K562 (cell line): ENCODE measurements around the gene CLEC2B. TPM values are rescaled to one million over a fixed set of nuclear protein-coding genes. Genes with fewer than 3 reads are reported as not detected.

Experiments
- ATAC-seq: fragments of 200-7000 bp; cut with Tn5 transposase; 3 replicates; pipeline ENCODE4 v1.9.1; 2020; ENCODE audit warnings: moderate library complexity
- BruUV-seq: library from RNA; stranded (reverse); fragments of 400-500 nt; replicated peaks from 2 replicates; lab custom pipeline; 2021; lab: Mats Ljungman, UMichigan
- CTCF ChIA-PET: fragments of 300-600 bp; formaldehyde crosslinking; extraction: SDS; loops from one replicate; lab custom pipeline; 2021; ENCODE audit warnings: low intra/inter-chr PET ratio; lab: Yijun Ruan, JAX
- POLR2A ChIA-PET: fragments of 300-600, 350-650 bp; sonication (Branson Sonifier 250); formaldehyde crosslinking; extraction: SDS; loops from one replicate; lab custom pipeline; 2021; ENCODE audit warnings: antibody characterized with exemption, inconsistent platforms; lab: Yijun Ruan, JAX
- DNase-seq, 4 experiments: peaks; one replicate each; pipeline versions ENCODE4 v3.0.0 to v3.0.0-alpha.2; 2011 to 2018; ENCODE audit warnings: low spot score in 3 of 4, mixed read lengths in 3 of 4; ENCODE audit errors: extremely low read depth in 1 of 4
- FAIRE-seq: peaks from 2 replicates; lab custom pipeline; 2011; peaks lifted over from hg19 to GRCh38; lab: Jason Lieb, UNC
- H2AFZ ChIP-seq: 2 replicates; pipeline ENCODE4 v1.6.0; 2011; ENCODE audit warnings: low read depth, low read length, control low read depth, inconsistent platforms
- H3K27ac ChIP-seq: fragments of 200-600 bp; 3 replicates; pipeline ENCODE4 v1.8.0; 2011; ENCODE audit warnings: low read depth, mild to moderate bottlenecking, control low read depth, inconsistent platforms, low read length, moderate library complexity, mixed read lengths; ENCODE audit errors: extremely low read depth
- H3K27me3 ChIP-seq, 2 experiments: fragments of 300-600 bp in 1 of 2; 2 replicates in 1 of 2; 3 replicates in 1 of 2; pipeline versions ENCODE4 v1.6.0 to v1.8.0; 2011; ENCODE audit warnings: inconsistent platforms in 2 of 2, low read length in 2 of 2, mild to moderate bottlenecking in 1 of 2, mixed read lengths in 1 of 2, moderate library complexity in 1 of 2; ENCODE audit not compliant: control insufficient read depth in 2 of 2, insufficient read depth in 2 of 2
- H3K36me3 ChIP-seq: fragments of 300-600 bp; 3 replicates; pipeline ENCODE4 v1.8.0; 2011; ENCODE audit warnings: mild to moderate bottlenecking, low read length, inconsistent platforms; ENCODE audit not compliant: control insufficient read depth, insufficient read depth
- H3K4me1 ChIP-seq, 2 experiments: fragments of 200-600 bp in 1 of 2; replicated peaks in 1 of 2; 2 replicates in 1 of 2; 3 replicates in 1 of 2; pipeline versions ENCODE4 v1.5.1 to v1.8.0; 2011; ENCODE audit warnings: inconsistent platforms in 2 of 2, low read length in 2 of 2, mild to moderate bottlenecking in 1 of 2, mixed read lengths in 1 of 2, moderate library complexity in 1 of 2; ENCODE audit not compliant: control insufficient read depth in 2 of 2, insufficient read depth in 2 of 2
- H3K4me2 ChIP-seq: 2 replicates; pipeline ENCODE4 v1.6.1; 2011; ENCODE audit warnings: low read length, control low read depth, inconsistent platforms, mixed read lengths; ENCODE audit not compliant: insufficient read depth
- H3K4me3 ChIP-seq: fragments of 200-600 bp; sonication (generic), shearing (Covaris generic); 2 replicates; pipeline ENCODE4 v1.5.1; 2016; ENCODE audit warnings: control low read depth, inconsistent platforms
- H3K79me2 ChIP-seq: fragments of 200-600 bp; 3 replicates; pipeline ENCODE4 v1.8.0; 2011; ENCODE audit warnings: low read length, inconsistent platforms; ENCODE audit not compliant: control insufficient read depth, insufficient read depth
- H3K9ac ChIP-seq, 2 experiments: 2 replicates each; pipeline versions ENCODE4 v1.6.0 to v1.6.1; 2011; ENCODE audit warnings: low read depth in 2 of 2, low read length in 2 of 2, control low read depth in 1 of 2, inconsistent platforms in 1 of 2, mild to moderate bottlenecking in 1 of 2, mixed read lengths in 1 of 2; ENCODE audit not compliant: insufficient read depth in 1 of 2
- H3K9me1 ChIP-seq: one replicate; pipeline ENCODE4 v1.6.0; 2011; ENCODE audit warnings: inconsistent platforms, mild to moderate bottlenecking, low read length, moderate library complexity; ENCODE audit not compliant: control insufficient read depth, insufficient read depth
- H3K9me3 ChIP-seq: replicated peaks from 2 replicates; pipeline ENCODE4 v1.5.1; 2011; ENCODE audit warnings: low read depth, low read length, inconsistent platforms; ENCODE audit not compliant: control insufficient read depth, insufficient read depth
- H4K20me1 ChIP-seq: replicated peaks from 2 replicates; pipeline ENCODE4 v1.6.1; 2011; ENCODE audit warnings: low read length, inconsistent platforms, mixed read lengths; ENCODE audit not compliant: control insufficient read depth, insufficient read depth
- ARHGAP35 ChIP-seq: fragments of 450-650 bp; IDR thresholded peaks from 2 replicates; pipeline ENCODE4 v1.6.1; 2018; ENCODE audit not compliant: partially characterized antibody
- GABPA ChIP-seq: fragments of 200-800 bp; sonication (Bioruptor generic); conservative IDR thresholded peaks from 2 replicates; pipeline ENCODE4 v1.6.1; 2016; ENCODE audit warnings: low read depth, missing genetic modification characterization, missing compliant biosample characterization
- HOXB6 ChIP-seq: fragments of 250-450 bp; sonication (Bioruptor Pico); IDR thresholded peaks from 2 replicates; pipeline ENCODE4 v1.5.1; 2022; ENCODE audit warnings: mild to moderate bottlenecking, borderline replicate concordance
- HSF4 ChIP-seq: fragments of 250-450 bp; sonication (Bioruptor Pico); IDR thresholded peaks from 2 replicates; pipeline ENCODE4 v2.1.2; 2022; ENCODE audit warnings: mild to moderate bottlenecking, moderate library complexity, borderline replicate concordance
- SMARCB1 ChIP-seq: IDR thresholded peaks from 2 replicates; pipeline ENCODE4 v1.6.1; 2011; ENCODE audit warnings: improper control_type of control experiment, low read depth; ENCODE audit not compliant: insufficient read length
- WGBS: fragments of 100-300 bp; shearing (Covaris generic); methylation state at CpG from one replicate; pipeline ENCODE4 v1.1.6; 2016; ENCODE audit warnings: low coverage, mixed read lengths; ENCODE audit not compliant: insufficient coverage; ENCODE audit errors: missing lambda C conversion rate; 5-methylcytosine and 5-hydroxymethylcytosine counted together
- in situ Hi-C: fragments of 300-500 bp; cut with MboI; formaldehyde crosslinking; loops from 4 replicates; pipeline ENCODE4 v1.15.0; 2018; ENCODE audit warnings: inconsistent platforms, mixed read lengths
- intact Hi-C: fragments of 100-400 bp; cut with micrococcal nuclease; formaldehyde crosslinking; loops from 2 replicates; pipeline ENCODE4 v1.14.2; 2022
- polyA plus RNA-seq, 8 experiments: library from polyadenylated mRNA; depleted of rRNA in 4 of 8; stranded (reverse) in 5 of 8; unstranded in 3 of 8; fragments of >200 nt; fragmentation: Nextera tagmentation in 2 of 8; fragmentation: Illumina TruSeq in 1 of 8; extraction: Ambion mirVana in 2 of 8; extraction: Trizol in 1 of 8; gene quantifications; 2 replicates each; pipeline versions ENCODE4 v1.2.1 to v1.2.3, GENCODE V29; 2011 to 2014; ENCODE audit warnings: inconsistent platforms in 1 of 8, missing spikeins in 1 of 8
- total RNA-seq, 7 experiments: library from RNA; depleted of rRNA in 6 of 7; stranded (reverse); fragments of >200 nt in 6 of 7; fragmentation: Illumina TruSeq in 2 of 7; extraction: Trizol in 2 of 7; gene quantifications; 2 replicates each; pipeline versions ENCODE4 v1.2.1 to v1.2.3, GENCODE V29; 2011 to 2021; ENCODE audit warnings: low replicate concordance in 1 of 7

CLEC2B gene
- total and polyA plus RNA-seq, 9 of the 15 experiments (the other 6 are each of a cell fraction or from before 2014, with no cell fraction given) = 1.3 to 5.9 (median 2.9) TPM

- Histone ChIP-seq H3K9me3 (no peaks in the 10 kb centered on the region), H3K4me3 (peak overlapping the region; percentile 24), H3K4me1 (no peaks in the 10 kb centered on the region; a peak in 1 of 5 replicates), H4K20me1 (no peaks in the 10 kb centered on the region), H3K9ac (peak overlapping the region in 1 of 2 experiments; percentile 60; a peak in 2 of 4 replicates), H3K27me3 (no peaks in the 10 kb centered on the region), H3K4me2 (peak overlapping the region; percentile 69), H3K9me1 (no peaks in the 10 kb centered on the region), H3K36me3 (no peaks in the 10 kb centered on the region), H2AFZ (peak overlapping the region; percentile 61), H3K79me2 (no peaks in the 10 kb centered on the region), H3K27ac (peak overlapping the region; percentile 43; the same call in 2 of the 3 replicates)
- DNase-seq = no peak
- ATAC-seq = no peak
- in situ Hi-C loops = no loop called here
- BruUV-seq = TSS peak; percentile 43
- CTCF ChIA-PET = no interaction called here
- intact Hi-C loops = no loop called here
- FAIRE-seq = no peak
- TF ChIP-seq GABPA (tag) (0 out of 2 replicates have a peak, but pooled peaks have one; percentile 3), ARHGAP35 (no peak), HSF4 (no peak)
- POLR2A ChIA-PET = interaction anchor here (0.7 kb wide), 1 partner anchor 141 kb away, joined by 3 read pairs; no protein-coding TSS in a partner anchor
- WGBS = 1% methylated on average over 4 of the region's 4 CpGs
Measured at GRCh38 chr12:9868951-9869306, 225 bp downstream of the CLEC2B start.

- peak overlapping the region; percentile 62 for H3K4me2 ChIP-seq
- H3K79me2 ChIP-seq = no peaks in the 10 kb centered on the region
- no peaks in the 10 kb centered on the region for H3K27me3 ChIP-seq
- 3% methylated on average over 11 of the region's 11 CpGs for WGBS
- DNase-seq (peak in 1 of 4 experiments; percentile 18), FAIRE-seq (no peak), ATAC-seq (peak; percentile 17; the same call in 1 of the 3 replicates)
- H3K36me3 ChIP-seq = no peaks in the 10 kb centered on the region
- peak overlapping the region; percentile 60; the same call in 2 of the 3 replicates for H3K27ac ChIP-seq
- H3K4me3 ChIP-seq = peak overlapping the region; percentile 24
- CTCF ChIA-PET = no interaction called here
- peak overlapping the region in 1 of 2 experiments; percentile 60; a peak in 2 of 4 replicates for H3K9ac ChIP-seq
- H4K20me1 ChIP-seq = no peaks in the 10 kb centered on the region
- H3K9me1 ChIP-seq = no peaks in the 10 kb centered on the region
- BruUV-seq = no TSS peak
- intact Hi-C loops = no loop called here
- H3K9me3 ChIP-seq = no peaks in the 10 kb centered on the region
- POLR2A ChIA-PET = no interaction called here
- H2AFZ ChIP-seq = peak overlapping the region; percentile 61
- no peak for TF ChIP-seq HOXB6 (CRISPR knock-in tag)
- TF ChIP-seq SMARCB1 = no peak
- no peaks in the 10 kb centered on the region; a peak in 1 of 5 replicates for H3K4me1 ChIP-seq
- in situ Hi-C loops = no loop called here
Measured at GRCh38 chr12:9868311-9868801, 798 bp downstream of the CLEC2B start.
